ENCODE results near the gene CCSAP.

GRCh38 chr1:229352975-229353374 is 10.1 kb upstream of the CCSAP start:
- TF ChIP-seq CTCF (IDR thresholded peaks at IDR 0.05; ENCODE audit: low read depth, low read length) (no peak), POLR2A (IDR thresholded peaks at IDR 0.05; ENCODE audit: extremely low read depth, insufficient read length) (no peak), MYC (IDR thresholded peaks at IDR 0.05; ENCODE audit: low read depth, low read length) (no peak)

All from NB4 (cell line).